Measurements from ENCODE around the gene UGT2B7.
"Not testable (repeated sequence)": the region's sequence is repeated elsewhere in the genome, so short reads cannot be mapped to it uniquely, and the experiment has no call there.

UGT2B7 gene

GRCh38 chr4:69053309-69053885 is 42.9 kb upstream of the UGT2B7 start:
- H3K4me2 ChIP-seq (ENCODE audit: low read length); H3K27ac ChIP-seq (ENCODE audit: low read depth, low read length); H3K4me3 ChIP-seq (ENCODE audit: low read depth, low read length); H3K27me3 ChIP-seq (ENCODE audit: insufficient read depth, low read length); H3K9me3 ChIP-seq (ENCODE audit: insufficient read depth, low read depth, low read length); H3K9ac ChIP-seq (ENCODE audit: low read length); DNase-seq; H4K12ac ChIP-seq (ENCODE audit: low read depth, low read length); H3K14ac ChIP-seq (ENCODE audit: low read length); H2BK5ac ChIP-seq (ENCODE audit: low read depth, low read length, poor library complexity); H3K4me1 ChIP-seq (ENCODE audit: control insufficient read depth in 1 of 2, insufficient read depth in 2 of 2, low read length in 2 of 2); H4K8ac ChIP-seq (ENCODE audit: low read depth, low read length); H2AK5ac ChIP-seq (ENCODE audit: low read length); H3K79me1 ChIP-seq (ENCODE audit: low read length); H4K91ac ChIP-seq (ENCODE audit: low read depth, low read length); H3K79me2 ChIP-seq (ENCODE audit: control insufficient read depth, insufficient read depth, low read length, poor library complexity); H3K18ac ChIP-seq (ENCODE audit: low read length); H3K36me3 ChIP-seq (ENCODE audit: control insufficient read depth in 1 of 2, insufficient read depth in 2 of 2, low read length in 2 of 2); H2AFZ ChIP-seq (ENCODE audit: insufficient read depth, low read length, poor library complexity); H2BK12ac ChIP-seq (ENCODE audit: low read length); H3K23ac ChIP-seq (ENCODE audit: low read length); H3K4ac ChIP-seq (ENCODE audit: low read depth, low read length); H2BK120ac ChIP-seq (ENCODE audit: insufficient read depth, low read length, poor library complexity): not testable (repeated sequence)
- no CpG with 5 or more reads among the region's 7 CpGs for WGBS (ENCODE audit: extremely low coverage, insufficient coverage, insufficient read length)

GRCh38 chr4:69054033-69054432 is 42.2 kb upstream of the UGT2B7 start:
- not testable (repeated sequence) for H3K79me1 ChIP-seq (ENCODE audit: low read length)
- WGBS (ENCODE audit: extremely low coverage, insufficient coverage, insufficient read length) = no CpG with 5 or more reads among the region's 1 CpG

GRCh38 chr4:69054578-69055200 is 41.6 kb upstream of the UGT2B7 start:
- no peak overlapping the region for H2AK5ac ChIP-seq (ENCODE audit: low read length)
- H2BK12ac ChIP-seq (ENCODE audit: low read length) = no peak overlapping the region
- peak overlapping the region; percentile 24 for H4K91ac ChIP-seq (ENCODE audit: low read depth, low read length)
- H3K4me1 ChIP-seq (ENCODE audit: control insufficient read depth in 1 of 2, insufficient read depth in 2 of 2, low read length in 2 of 2) = peaks cover 4 to 8% of the 10 kb centered on the region in 2 experiments
- no peaks in the 10 kb centered on the region for H3K36me3 ChIP-seq (ENCODE audit: control insufficient read depth in 1 of 2, insufficient read depth in 2 of 2, low read length in 2 of 2)
- H3K4ac ChIP-seq (ENCODE audit: low read depth, low read length) = no peak overlapping the region
- no peak overlapping the region for H2BK5ac ChIP-seq (ENCODE audit: low read depth, low read length, poor library complexity)
- no CpG with 5 or more reads among the region's 7 CpGs for WGBS (ENCODE audit: extremely low coverage, insufficient coverage, insufficient read length)
- peaks cover 2% of the 10 kb centered on the region for H3K79me2 ChIP-seq (ENCODE audit: control insufficient read depth, insufficient read depth, low read length, poor library complexity)
- H3K9me3 ChIP-seq (ENCODE audit: insufficient read depth, low read depth, low read length) = no peaks in the 10 kb centered on the region
- H4K8ac ChIP-seq (ENCODE audit: low read depth, low read length) = peak overlapping the region; percentile 65
- H2BK120ac ChIP-seq (ENCODE audit: insufficient read depth, low read length, poor library complexity) = no peak overlapping the region
- no peak overlapping the region for H3K27ac ChIP-seq (ENCODE audit: low read depth, low read length)
- H3K79me1 ChIP-seq (ENCODE audit: low read length) = no peaks in the 10 kb centered on the region
- H3K14ac ChIP-seq (ENCODE audit: low read length) = no peak overlapping the region
- H3K23ac ChIP-seq (ENCODE audit: low read length) = no peak overlapping the region
- no peak overlapping the region for H4K12ac ChIP-seq (ENCODE audit: low read depth, low read length)
- H2AFZ ChIP-seq (ENCODE audit: insufficient read depth, low read length, poor library complexity) = peak overlapping the region; percentile 28
- no peak overlapping the region for H3K4me3 ChIP-seq (ENCODE audit: low read depth, low read length)
- no peak for DNase-seq
- no peak overlapping the region for H3K18ac ChIP-seq (ENCODE audit: low read length)
- no peak overlapping the region for H3K4me2 ChIP-seq (ENCODE audit: low read length)
- no peaks in the 10 kb centered on the region for H3K27me3 ChIP-seq (ENCODE audit: insufficient read depth, low read length)
- no peak overlapping the region for H3K9ac ChIP-seq (ENCODE audit: low read length)

More at GRCh38 chr4:69054033-69054432, 42.2 kb upstream of the UGT2B7 start:
- not testable (repeated sequence) for H4K12ac ChIP-seq (ENCODE audit: low read depth, low read length); H3K4ac ChIP-seq (ENCODE audit: low read depth, low read length); H2AK5ac ChIP-seq (ENCODE audit: low read length); H3K4me3 ChIP-seq (ENCODE audit: low read depth, low read length); H2AFZ ChIP-seq (ENCODE audit: insufficient read depth, low read length, poor library complexity); H2BK12ac ChIP-seq (ENCODE audit: low read length); H2BK5ac ChIP-seq (ENCODE audit: low read depth, low read length, poor library complexity); H3K79me2 ChIP-seq (ENCODE audit: control insufficient read depth, insufficient read depth, low read length, poor library complexity); H2BK120ac ChIP-seq (ENCODE audit: insufficient read depth, low read length, poor library complexity); H3K4me1 ChIP-seq (ENCODE audit: control insufficient read depth in 1 of 2, insufficient read depth in 2 of 2, low read length in 2 of 2); H4K8ac ChIP-seq (ENCODE audit: low read depth, low read length); H3K14ac ChIP-seq (ENCODE audit: low read length); H3K23ac ChIP-seq (ENCODE audit: low read length); H3K27me3 ChIP-seq (ENCODE audit: insufficient read depth, low read length); H4K91ac ChIP-seq (ENCODE audit: low read depth, low read length); H3K18ac ChIP-seq (ENCODE audit: low read length); H3K4me2 ChIP-seq (ENCODE audit: low read length); DNase-seq; H3K9me3 ChIP-seq (ENCODE audit: insufficient read depth, low read depth, low read length); H3K9ac ChIP-seq (ENCODE audit: low read length); H3K36me3 ChIP-seq (ENCODE audit: control insufficient read depth in 1 of 2, insufficient read depth in 2 of 2, low read length in 2 of 2); H3K27ac ChIP-seq (ENCODE audit: low read depth, low read length)

- H3K27ac ChIP-seq (ENCODE audit: low read depth, low read length) = no peak overlapping the region
- H3K18ac ChIP-seq (ENCODE audit: low read length) = no peak overlapping the region
- no peak overlapping the region for H2AK5ac ChIP-seq (ENCODE audit: low read length)
- no peak overlapping the region for H3K4ac ChIP-seq (ENCODE audit: low read depth, low read length)
- no peak overlapping the region for H2BK120ac ChIP-seq (ENCODE audit: insufficient read depth, low read length, poor library complexity)
- H3K36me3 ChIP-seq (ENCODE audit: control insufficient read depth in 1 of 2, insufficient read depth in 2 of 2, low read length in 2 of 2) = no peaks in the 10 kb centered on the region
- no CpG with 5 or more reads among the region's 6 CpGs for WGBS (ENCODE audit: extremely low coverage, insufficient coverage, insufficient read length)
- H2BK5ac ChIP-seq (ENCODE audit: low read depth, low read length, poor library complexity) = no peak overlapping the region
- no peak overlapping the region for H2BK12ac ChIP-seq (ENCODE audit: low read length)
- H3K9ac ChIP-seq (ENCODE audit: low read length) = no peak overlapping the region
- no peak overlapping the region for H3K4me2 ChIP-seq (ENCODE audit: low read length)
- H3K4me3 ChIP-seq (ENCODE audit: low read depth, low read length) = no peak overlapping the region
- peaks cover 4 to 8% of the 10 kb centered on the region in 2 experiments for H3K4me1 ChIP-seq (ENCODE audit: control insufficient read depth in 1 of 2, insufficient read depth in 2 of 2, low read length in 2 of 2)
- H2AFZ ChIP-seq (ENCODE audit: insufficient read depth, low read length, poor library complexity) = no peak overlapping the region
- H4K8ac ChIP-seq (ENCODE audit: low read depth, low read length) = no peak overlapping the region
- H3K9me3 ChIP-seq (ENCODE audit: insufficient read depth, low read depth, low read length) = no peaks in the 10 kb centered on the region
- no peak overlapping the region for H4K12ac ChIP-seq (ENCODE audit: low read depth, low read length)
- no peaks in the 10 kb centered on the region for H3K27me3 ChIP-seq (ENCODE audit: insufficient read depth, low read length)
- no peak for DNase-seq
- H3K23ac ChIP-seq (ENCODE audit: low read length) = no peak overlapping the region
- no peak overlapping the region for H4K91ac ChIP-seq (ENCODE audit: low read depth, low read length)
- no peaks in the 10 kb centered on the region for H3K79me1 ChIP-seq (ENCODE audit: low read length)
- H3K79me2 ChIP-seq (ENCODE audit: control insufficient read depth, insufficient read depth, low read length, poor library complexity) = peaks cover 2% of the 10 kb centered on the region
- H3K14ac ChIP-seq (ENCODE audit: low read length) = no peak overlapping the region
Observed at GRCh38 chr4:69056150-69056549, 40.1 kb upstream of the UGT2B7 start.

Data from trophoblast cell (in vitro differentiated cells and primary cell).